Stimulated activated CD4-positive, alpha-beta T cell treated with anti-CD3 and anti-CD28 coated beads, Interleukin-4, amount 100 ng/mL, for 4 hours (primary cell): Measurements from ENCODE around the gene HECA.
"Not testable (repeated sequence)": the region's sequence is repeated elsewhere in the genome, so short reads cannot be mapped to it uniquely, and the experiment has no call there.

Source experiments
- DNase-seq, 2 experiments: peaks; one replicate each; pipeline ENCODE4 v3.0.0-alpha.2; 2020

HECA gene

GRCh38 chr6:139219746-139220145 lies 84.9 kb downstream of the HECA start:
- no peak for DNase-seq

DNA sequence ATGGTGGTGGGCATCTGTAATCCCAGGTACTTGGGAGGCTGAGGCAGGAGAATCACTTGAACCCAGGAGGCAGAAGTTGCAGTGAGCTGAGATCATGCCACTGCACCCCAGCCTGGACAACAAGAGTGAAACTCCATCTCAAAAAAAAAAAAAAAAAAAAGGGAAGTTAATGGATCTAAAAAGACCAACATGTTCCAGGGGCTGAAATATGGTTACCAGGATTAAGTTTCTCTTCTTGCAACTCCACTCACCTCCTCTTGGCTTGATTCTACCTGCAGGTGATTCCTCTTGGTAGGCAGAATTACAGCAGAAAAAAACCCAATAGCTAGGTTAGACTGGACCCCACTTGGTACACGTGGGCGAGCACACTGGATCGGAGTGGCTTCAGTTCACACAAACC lies 93.5 kb downstream of the HECA start:
- DNase-seq: not testable (repeated sequence)
